HG03159 (cell line): ENCODE measurements around the gene BPIFB6.

Source experiments
- ATAC-seq: cut with Tn5 transposase; IDR thresholded peaks from one replicate; pipeline ENCODE4 v1.9.1; 2021; ENCODE audit warnings: mild to moderate bottlenecking, moderate library complexity; ENCODE audit not compliant: unreplicated experiment

BPIFB6 gene

GRCh38 chr20:33000802-33001466, 30.5 kb upstream of the BPIFB6 start:
- ATAC-seq = no peak

GRCh38 chr20:33002087-33002808, 29.2 kb upstream of the BPIFB6 start:
- ATAC-seq = no peak

GRCh38 chr20:33004141-33004751, 27.2 kb upstream of the BPIFB6 start, which contains the start of gene SUN5:
SUN5 (minus strand) TSS chr20:33004433; CDS start chr20:33004340, 93 bp downstream.
- no peak for ATAC-seq

- ATAC-seq = no peak
Measured at GRCh38 chr20:33005132-33005566, 26.3 kb upstream of the BPIFB6 start.

- ATAC-seq = no peak
Measured at GRCh38 chr20:33005908-33006775, 25.3 kb upstream of the BPIFB6 start.

GRCh38 chr20:33006776-33007375, 24.6 kb upstream of the BPIFB6 start:
- no peak for ATAC-seq

- no peak for ATAC-seq
Measured at GRCh38 chr20:33007376-33008335, 23.8 kb upstream of the BPIFB6 start, which contains the start of gene BPIFB2. BPIFB2 (plus strand) TSS chr20:33007704; CDS start chr20:33008575, 871 bp downstream.

- no peak for ATAC-seq
Measured at GRCh38 chr20:33008336-33009213, 22.9 kb upstream of the BPIFB6 start.

GRCh38 chr20:33009214-33010132, 22.0 kb upstream of the BPIFB6 start:
- ATAC-seq = no peak

GRCh38 chr20:33010133-33010504, 21.3 kb upstream of the BPIFB6 start:
- no peak for ATAC-seq

GRCh38 chr20:33010674-33011449, 20.6 kb upstream of the BPIFB6 start:
- no peak for ATAC-seq

- ATAC-seq = no peak
Measured at GRCh38 chr20:33012327-33013189, 18.9 kb upstream of the BPIFB6 start.

- no peak for ATAC-seq
Measured at GRCh38 chr20:33013701-33014326, 17.6 kb upstream of the BPIFB6 start.

- no peak for ATAC-seq
Measured at GRCh38 chr20:33014336-33015113, 16.9 kb upstream of the BPIFB6 start.
